ENCODE data around the gene KAZN.

KAZN gene

GRCh38 chr1:14598498-14599182, at the start of gene KAZN:
Gene KAZN (plus strand): TSS chr1:14598685.
- H3K27ac Mint-ChIP-seq: no peak within 1 kb of the TSS
- H3K9me3 Mint-ChIP-seq: no peaks in the 10 kb centered on the region
- no peaks in the 10 kb centered on the region for H3K36me3 Mint-ChIP-seq
- ATAC-seq: no peak
- no peak for DNase-seq (ENCODE audit: low spot score in 2 of 2)
- no peaks in the 10 kb centered on the region for H3K4me1 Mint-ChIP-seq
- H3K4me3 Mint-ChIP-seq: no peak within 1 kb of the TSS

- H3K9me3 Mint-ChIP-seq: no peaks in the 10 kb centered on the region
- ATAC-seq: no peak
These were observed 48.4 kb upstream of the KAZN start for GRCh38 chr1:14549897-14550620.

GRCh38 chr1:14551386-14551785, 47.1 kb upstream of the KAZN start:
- H3K4me3 Mint-ChIP-seq: no peak overlapping the region
- H3K9me3 Mint-ChIP-seq: no peaks in the 10 kb centered on the region
- no peaks in the 10 kb centered on the region for H3K36me3 Mint-ChIP-seq
- no peak overlapping the region for H3K27ac Mint-ChIP-seq
- no peak for ATAC-seq
- DNase-seq (ENCODE audit: low spot score in 2 of 2): no peak
- H3K4me1 Mint-ChIP-seq: no peaks in the 10 kb centered on the region

More at GRCh38 chr1:14549897-14550620, 48.4 kb upstream of the KAZN start:
- Mint-ChIP-seq H3K4me3 (no peak overlapping the region), H3K4me1 (no peaks in the 10 kb centered on the region), H3K27ac (no peak overlapping the region), H3K36me3 (no peaks in the 10 kb centered on the region)
- DNase-seq (ENCODE audit: low spot score in 2 of 2): no peak

GRCh38 chr1:14552246-14552965, 46.1 kb upstream of the KAZN start:
- Mint-ChIP-seq H3K9me3 (no peaks in the 10 kb centered on the region), H3K4me1 (no peaks in the 10 kb centered on the region), H3K27ac (no peak overlapping the region), H3K36me3 (no peaks in the 10 kb centered on the region), H3K4me3 (no peak overlapping the region)
- DNase-seq (ENCODE audit: low spot score in 2 of 2): no peak
- ATAC-seq: no peak

GRCh38 chr1:14553711-14554110, 44.8 kb upstream of the KAZN start:
- Mint-ChIP-seq H3K4me1 (no peaks in the 10 kb centered on the region), H3K4me3 (no peak overlapping the region)
- no peak for ATAC-seq

GRCh38 chr1:14555091-14555490, 43.4 kb upstream of the KAZN start:
- Mint-ChIP-seq H3K9me3 (no peaks in the 10 kb centered on the region), H3K27ac (no peak overlapping the region), H3K4me3 (no peak overlapping the region), H3K4me1 (no peaks in the 10 kb centered on the region), H3K36me3 (no peaks in the 10 kb centered on the region)
- DNase-seq (ENCODE audit: low spot score in 2 of 2) (no peak), ATAC-seq (no peak)

More at GRCh38 chr1:14553711-14554110, 44.8 kb upstream of the KAZN start:
- no peak for DNase-seq (ENCODE audit: low spot score in 2 of 2)
- Mint-ChIP-seq H3K9me3 (no peaks in the 10 kb centered on the region), H3K36me3 (no peaks in the 10 kb centered on the region), H3K27ac (no peak overlapping the region)

- no peak for DNase-seq (ENCODE audit: low spot score in 2 of 2)
- H3K9me3 Mint-ChIP-seq: no peaks in the 10 kb centered on the region
- no peaks in the 10 kb centered on the region for H3K36me3 Mint-ChIP-seq
- H3K4me3 Mint-ChIP-seq: no peak overlapping the region
- H3K27ac Mint-ChIP-seq: no peak overlapping the region
- no peaks in the 10 kb centered on the region for H3K4me1 Mint-ChIP-seq
- no peak for ATAC-seq
These were observed 37.3 kb upstream of the KAZN start for GRCh38 chr1:14561014-14561693.

- no peak for ATAC-seq
- H3K27ac Mint-ChIP-seq: no peak overlapping the region
- H3K4me1 Mint-ChIP-seq: no peaks in the 10 kb centered on the region
- H3K4me3 Mint-ChIP-seq: no peak overlapping the region
- H3K36me3 Mint-ChIP-seq: no peaks in the 10 kb centered on the region
- DNase-seq (ENCODE audit: low spot score in 2 of 2): no peak
- peaks cover 1% of the 10 kb centered on the region for H3K9me3 Mint-ChIP-seq
These were observed 33.4 kb upstream of the KAZN start for GRCh38 chr1:14565090-14565489.

GRCh38 chr1:14567056-14567455, 31.4 kb upstream of the KAZN start:
- no peak for ATAC-seq
- no peaks in the 10 kb centered on the region for H3K4me1 Mint-ChIP-seq

GRCh38 chr1:14567903-14568302, 30.6 kb upstream of the KAZN start:
- no peak overlapping the region for H3K27ac Mint-ChIP-seq
- ATAC-seq (no peak), DNase-seq (ENCODE audit: low spot score in 2 of 2) (no peak)
- H3K9me3 Mint-ChIP-seq: peaks cover 4% of the 10 kb centered on the region
- no peaks in the 10 kb centered on the region for H3K4me1 Mint-ChIP-seq
- H3K4me3 Mint-ChIP-seq: no peak overlapping the region
- H3K36me3 Mint-ChIP-seq: no peaks in the 10 kb centered on the region

More at GRCh38 chr1:14567056-14567455, 31.4 kb upstream of the KAZN start:
- DNase-seq (ENCODE audit: low spot score in 2 of 2): no peak
- Mint-ChIP-seq H3K36me3 (no peaks in the 10 kb centered on the region), H3K9me3 (peaks cover 4% of the 10 kb centered on the region), H3K4me3 (no peak overlapping the region), H3K27ac (no peak overlapping the region)

- no peak overlapping the region for H3K27ac Mint-ChIP-seq
- H3K36me3 Mint-ChIP-seq: no peaks in the 10 kb centered on the region
- H3K4me3 Mint-ChIP-seq: no peak overlapping the region
- peaks cover 4% of the 10 kb centered on the region for H3K9me3 Mint-ChIP-seq
- no peaks in the 10 kb centered on the region for H3K4me1 Mint-ChIP-seq
- DNase-seq (ENCODE audit: low spot score in 2 of 2): no peak
- no peak for ATAC-seq
These were observed 29.6 kb upstream of the KAZN start for GRCh38 chr1:14568716-14569355.

- no peak overlapping the region for H3K4me3 Mint-ChIP-seq
- peaks cover 9% of the 10 kb centered on the region for H3K9me3 Mint-ChIP-seq
- no peak for DNase-seq (ENCODE audit: low spot score in 2 of 2)
- no peaks in the 10 kb centered on the region for H3K36me3 Mint-ChIP-seq
- ATAC-seq: no peak
- H3K27ac Mint-ChIP-seq: no peak overlapping the region
- H3K4me1 Mint-ChIP-seq: no peaks in the 10 kb centered on the region
These were observed 28.0 kb upstream of the KAZN start for GRCh38 chr1:14570514-14570913.

- Mint-ChIP-seq H3K27ac (no peak overlapping the region), H3K4me3 (no peak overlapping the region), H3K9me3 (peaks cover 9% of the 10 kb centered on the region), H3K36me3 (no peaks in the 10 kb centered on the region), H3K4me1 (no peaks in the 10 kb centered on the region)
- DNase-seq (ENCODE audit: low spot score in 2 of 2) (no peak), ATAC-seq (no peak)
These were observed 26.4 kb upstream of the KAZN start for GRCh38 chr1:14571810-14572767.

- Mint-ChIP-seq H3K4me3 (no peak overlapping the region), H3K36me3 (no peaks in the 10 kb centered on the region), H3K4me1 (no peaks in the 10 kb centered on the region), H3K9me3 (peaks cover 9% of the 10 kb centered on the region), H3K27ac (no peak overlapping the region)
- no peak for ATAC-seq
- no peak for DNase-seq (ENCODE audit: low spot score in 2 of 2)
These were observed 25.6 kb upstream of the KAZN start for GRCh38 chr1:14572861-14573260.
